Spleen (tissue), 11 donors: Measurements from ENCODE around the gene TNS2. TPM values are rescaled to one million over a fixed set of nuclear protein-coding genes. Genes with fewer than 3 reads are reported as not detected.

Source experiments
- DNase-seq: peaks from one replicate; pipeline ENCODE4 v3.0.0-alpha.2; 2020
- H3K27ac ChIP-seq, 8 donors: fragments of 200-600 bp; sonication (generic) in 7 of 8; 1 replicate in 4 of 8; 2 replicates in 4 of 8; pipeline versions ENCODE4 v1.5.0 to v1.8.0; 2016 to 2021; ENCODE audit warnings: inconsistent platforms in 4 of 8, mild to moderate bottlenecking in 4 of 8, moderate library complexity in 1 of 8
- H3K27me3 ChIP-seq, 7 donors: fragments of 200-600 bp; sonication (generic) in 6 of 7; replicated peaks in 1 of 7; 1 replicate in 4 of 7; 2 replicates in 3 of 7; pipeline versions ENCODE4 v1.5.0 to v1.8.0; 2016 to 2021; ENCODE audit warnings: inconsistent platforms in 3 of 7, mild to moderate bottlenecking in 1 of 7
- H3K36me3 ChIP-seq, 6 donors: fragments of 200-600 bp; sonication (generic) in 5 of 6; 1 replicate in 4 of 6; 2 replicates in 2 of 6; pipeline versions ENCODE4 v1.5.0 to v1.8.0; 2016 to 2021; ENCODE audit warnings: inconsistent platforms in 2 of 6
- H3K4me1 ChIP-seq, 6 donors: fragments of 200-600 bp; sonication (generic) in 5 of 6; 1 replicate in 3 of 6; 2 replicates in 3 of 6; pipeline versions ENCODE4 v1.5.0 to v1.8.0; 2016 to 2021; ENCODE audit warnings: inconsistent platforms in 3 of 6
- H3K4me3 ChIP-seq, 8 donors: fragments of 200-600 bp; sonication (generic) in 7 of 8; 1 replicate in 4 of 8; 2 replicates in 4 of 8; pipeline versions ENCODE4 v1.5.0 to v1.8.0; 2016 to 2021; ENCODE audit warnings: inconsistent platforms in 4 of 8, mild to moderate bottlenecking in 4 of 8, moderate library complexity in 2 of 8
- H3K9me3 ChIP-seq, 8 donors: fragments of 200-600 bp; sonication (generic) in 7 of 8; 1 replicate in 4 of 8; 2 replicates in 4 of 8; pipeline versions ENCODE4 v1.5.0 to v1.8.0; 2016 to 2021; ENCODE audit warnings: inconsistent platforms in 4 of 8
- POLR2A ChIP-seq, 3 donors: fragments of 450-650 bp; IDR thresholded peaks; one replicate each; pipeline ENCODE4 v1.5.1; 2017; ENCODE audit warnings: antibody characterized with exemption in 3 of 3, mild to moderate bottlenecking in 1 of 3
- POLR2AphosphoS5 ChIP-seq, 3 donors: sonication (generic); formaldehyde crosslinking; IDR thresholded peaks; one replicate each; pipeline ENCODE4 v1.5.1; 2017; ENCODE audit warnings: antibody characterized with exemption in 3 of 3
- WGBS, 5 donors: extraction: QIAGEN DNeasy Blood & Tissue Kit in 3 of 5; methylation state at CpG; one replicate each; pipeline versions ENCODE4 v1.1.5 to v1.1.7; 2013 to 2018; 5-methylcytosine and 5-hydroxymethylcytosine counted together
- intact Hi-C: fragments of 100-400 bp; cut with DNase I; formaldehyde crosslinking; loops from one replicate; pipeline ENCODE4 v1.15.0; 2023; ENCODE audit warnings: low total_unique reads
- polyA plus RNA-seq, 3 donors: library from polyadenylated mRNA; stranded (reverse); fragments of 200-250 nt; gene quantifications; one replicate each; pipeline ENCODE4 v1.2.1, GENCODE V29; 2013
- total RNA-seq, 7 donors: library from RNA; depleted of rRNA in 3 of 7; stranded (reverse); fragments of >200 nt in 3 of 7; fragmentation: NEBNext Ultra II Directional in 4 of 7; extraction: Animal tissue kit (Norgen Biotek cat#: 25700) in 4 of 7; gene quantifications; one replicate each; pipeline versions ENCODE4 v1.1.0 to v1.2.1, GENCODE V29; 2016 to 2021
- TF ChIP-seq, protein P1 (sequence below), 11 experiments: fragments of 200-600 bp in 7 of 11; fragments of 450-650 bp in 4 of 11; sonication (generic) in 4 of 11; IDR thresholded peaks in 8 of 11; conservative IDR thresholded peaks in 3 of 11; 1 replicate in 7 of 11; 2 replicates in 4 of 11; pipeline versions ENCODE4 v1.4.0 to v1.8.0; 2016 to 2021; ENCODE audit warnings: antibody characterized with exemption in 11 of 11, inconsistent platforms in 4 of 11, mild to moderate bottlenecking in 1 of 11
- donor health status: healthy with polysubstance abuse.
- donor health status: DM: no; HTN: no; CAD: no; lungs with moderate emphysema.
- donor health status: DM: no; HTN: no; CAD: no.
- donor health status: Bipolar disorder and iron deficiency.
- donor health status: healthy.
- donor health status: DM: no; HTN: no; CAD: no.
- donor health status: DM: yes; HTN: yes; CAD: no.

Gene TNS2
- total and polyA plus RNA-seq, 10 donors: 36.6 to 301 (median 162) TPM

DNA sequence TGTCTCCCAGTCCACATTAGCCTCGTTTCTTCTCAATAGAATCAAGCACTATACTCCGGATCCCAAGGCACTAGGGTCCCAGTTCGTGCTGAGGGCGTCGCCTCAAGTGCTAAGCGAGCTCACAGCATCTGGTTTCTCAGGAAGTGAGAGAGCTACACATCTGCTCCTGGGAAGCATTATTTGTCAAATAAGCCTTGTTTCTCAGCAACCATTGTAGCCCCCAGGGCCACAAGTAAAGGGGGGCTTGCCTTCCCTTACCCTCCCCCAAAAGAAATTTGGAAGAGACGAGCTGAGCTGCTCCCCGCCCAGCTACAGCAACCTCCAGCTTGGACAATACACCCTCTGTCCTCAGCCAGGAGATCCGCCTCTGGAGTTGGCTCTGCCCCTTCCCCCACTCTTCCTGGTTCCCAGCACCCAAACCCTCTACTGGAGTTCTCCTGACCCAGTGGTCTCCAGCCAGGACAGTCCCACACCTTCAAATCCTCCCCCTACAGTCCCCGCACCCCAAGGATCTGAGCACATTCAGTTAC, 5.7 kb upstream of the TNS2 start:
- 60 to 78% (median 70%) methylated on average over 10 of the region's 10 CpGs for WGBS, 5 donors
- TF ChIP-seq POLR2AphosphoS5 (IDR thresholded peaks at IDR 0.05) (no peak), POLR2A (IDR thresholded peaks at IDR 0.05) (no peak)
- TF ChIP-seq, protein P1, sequence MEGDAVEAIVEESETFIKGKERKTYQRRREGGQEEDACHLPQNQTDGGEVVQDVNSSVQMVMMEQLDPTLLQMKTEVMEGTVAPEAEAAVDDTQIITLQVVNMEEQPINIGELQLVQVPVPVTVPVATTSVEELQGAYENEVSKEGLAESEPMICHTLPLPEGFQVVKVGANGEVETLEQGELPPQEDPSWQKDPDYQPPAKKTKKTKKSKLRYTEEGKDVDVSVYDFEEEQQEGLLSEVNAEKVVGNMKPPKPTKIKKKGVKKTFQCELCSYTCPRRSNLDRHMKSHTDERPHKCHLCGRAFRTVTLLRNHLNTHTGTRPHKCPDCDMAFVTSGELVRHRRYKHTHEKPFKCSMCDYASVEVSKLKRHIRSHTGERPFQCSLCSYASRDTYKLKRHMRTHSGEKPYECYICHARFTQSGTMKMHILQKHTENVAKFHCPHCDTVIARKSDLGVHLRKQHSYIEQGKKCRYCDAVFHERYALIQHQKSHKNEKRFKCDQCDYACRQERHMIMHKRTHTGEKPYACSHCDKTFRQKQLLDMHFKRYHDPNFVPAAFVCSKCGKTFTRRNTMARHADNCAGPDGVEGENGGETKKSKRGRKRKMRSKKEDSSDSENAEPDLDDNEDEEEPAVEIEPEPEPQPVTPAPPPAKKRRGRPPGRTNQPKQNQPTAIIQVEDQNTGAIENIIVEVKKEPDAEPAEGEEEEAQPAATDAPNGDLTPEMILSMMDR (IDR thresholded peaks at IDR 0.05 in 8 of 11, conservative IDR thresholded peaks at IDR 0.05 in 3 of 11): no peak
- intact Hi-C loops: no loop called here
- H3K27ac ChIP-seq: peak overlapping the region in 6 of 8 donors; percentile 15 to 93 (median 88)
- peaks cover 5 to 63% (median 41%) of the 10 kb centered on the region in 6 donors for H3K4me1 ChIP-seq
- H3K36me3 ChIP-seq: peaks cover 0 to 37% (median 16%) of the 10 kb centered on the region in 6 donors
- no peak for DNase-seq
- peaks cover 0 to 9% (median 0%) of the 10 kb centered on the region in 7 donors for H3K27me3 ChIP-seq
- H3K9me3 ChIP-seq: no peaks in the 10 kb centered on the region
- no peak overlapping the region for H3K4me3 ChIP-seq

DNA sequence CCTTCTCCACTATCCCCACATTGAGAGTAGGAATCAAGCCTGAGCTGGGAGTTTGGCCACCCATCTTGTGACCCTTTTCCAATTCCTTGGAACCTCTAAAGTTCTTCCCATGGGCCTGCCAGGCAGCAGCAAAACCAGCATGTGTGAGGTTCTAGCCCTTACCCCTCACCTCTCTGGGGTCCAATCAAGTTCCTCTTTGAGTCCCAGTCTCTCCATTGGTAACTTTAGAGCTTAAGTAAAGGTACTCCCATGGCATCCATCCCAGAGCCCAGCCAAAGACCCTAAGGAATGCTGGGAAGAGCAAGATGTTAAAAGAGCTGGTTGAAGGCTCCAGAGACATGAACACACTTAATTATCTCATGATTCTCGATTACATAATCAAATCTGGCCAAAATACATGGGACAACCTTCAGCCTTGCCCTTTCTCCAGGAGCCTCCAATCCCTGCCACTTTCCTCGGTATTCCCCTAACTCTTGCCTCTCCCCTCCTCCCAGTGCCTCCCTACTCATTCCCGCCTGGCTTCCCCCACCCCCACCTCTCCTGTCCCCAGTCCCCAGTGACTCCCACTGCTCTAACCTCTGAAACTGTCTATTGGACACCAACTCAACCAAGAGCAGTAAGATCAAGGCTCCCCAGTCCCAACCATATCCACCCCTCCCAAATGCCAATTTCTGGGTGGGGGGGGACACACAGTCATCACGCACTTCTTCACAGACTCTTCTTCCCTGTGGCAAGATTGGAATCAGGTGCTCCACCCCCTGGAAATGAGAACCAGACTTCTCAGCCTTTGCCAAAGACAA, 4.8 kb upstream of the TNS2 start:
- Histone ChIP-seq H3K9me3 (no peaks in the 10 kb centered on the region), H3K27ac (peak overlapping the region in 7 of 8 donors; percentile 83 to 93 (median 89)), H3K36me3 (peaks cover 0 to 27% (median 7%) of the 10 kb centered on the region in 6 donors), H3K4me3 (peak overlapping the region in 2 of 8 donors; percentile 53 to 78), H3K27me3 (peaks cover 0 to 9% (median 0%) of the 10 kb centered on the region in 7 donors), H3K4me1 (peaks cover 5 to 62% (median 37%) of the 10 kb centered on the region in 6 donors)
- no peak for TF ChIP-seq POLR2A (IDR thresholded peaks at IDR 0.05)
- TF ChIP-seq, protein P1 (IDR thresholded peaks at IDR 0.05 in 8 of 11, conservative IDR thresholded peaks at IDR 0.05 in 3 of 11): no peak
- no peak for TF ChIP-seq POLR2AphosphoS5 (IDR thresholded peaks at IDR 0.05)
- 67 to 85% (median 76%) methylated on average over 4 of the region's 4 CpGs for WGBS, 5 donors
- intact Hi-C loops: no loop called here
- DNase-seq: no peak

DNA sequence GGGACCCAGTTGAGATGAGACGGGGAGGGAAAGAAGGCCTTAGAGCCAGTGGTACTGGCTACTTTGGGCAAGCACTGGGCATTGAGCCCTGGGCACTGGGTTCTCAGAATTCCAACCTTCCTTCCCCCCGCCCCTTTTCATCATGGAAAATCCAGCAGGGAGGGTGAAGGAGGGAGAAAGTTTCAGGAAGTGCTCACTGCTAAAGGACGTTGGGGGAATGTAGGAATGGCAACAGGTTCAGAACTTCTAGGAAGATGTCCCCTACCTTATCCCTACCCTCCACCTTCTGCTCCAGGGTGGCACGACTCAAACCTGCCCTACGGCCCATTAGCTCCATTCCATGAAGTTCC, 4.2 kb upstream of the TNS2 start:
- DNase-seq: no peak
- peak overlapping the region in 5 of 8 donors; percentile 49 to 78 (median 53) for H3K4me3 ChIP-seq
- no peaks in the 10 kb centered on the region for H3K9me3 ChIP-seq
- H3K27me3 ChIP-seq: peaks cover 0 to 9% (median 0%) of the 10 kb centered on the region in 7 donors
- peak overlapping the region; percentile 79 to 93 (median 88) for H3K27ac ChIP-seq
- intact Hi-C loops: no loop called here
- H3K36me3 ChIP-seq: peaks cover 0 to 22% (median 2%) of the 10 kb centered on the region in 6 donors
- WGBS, 5 donors: 43 to 58% (median 54%) methylated on average over 5 of the region's 5 CpGs
- TF ChIP-seq, protein P1 (IDR thresholded peaks at IDR 0.05 in 8 of 11, conservative IDR thresholded peaks at IDR 0.05 in 3 of 11): no peak
- no peak for TF ChIP-seq POLR2A (IDR thresholded peaks at IDR 0.05)
- peak in 1 of 3 donors; percentile 74 for TF ChIP-seq POLR2AphosphoS5 (IDR thresholded peaks at IDR 0.05)
- peaks cover 5 to 67% (median 38%) of the 10 kb centered on the region in 6 donors for H3K4me1 ChIP-seq

DNA sequence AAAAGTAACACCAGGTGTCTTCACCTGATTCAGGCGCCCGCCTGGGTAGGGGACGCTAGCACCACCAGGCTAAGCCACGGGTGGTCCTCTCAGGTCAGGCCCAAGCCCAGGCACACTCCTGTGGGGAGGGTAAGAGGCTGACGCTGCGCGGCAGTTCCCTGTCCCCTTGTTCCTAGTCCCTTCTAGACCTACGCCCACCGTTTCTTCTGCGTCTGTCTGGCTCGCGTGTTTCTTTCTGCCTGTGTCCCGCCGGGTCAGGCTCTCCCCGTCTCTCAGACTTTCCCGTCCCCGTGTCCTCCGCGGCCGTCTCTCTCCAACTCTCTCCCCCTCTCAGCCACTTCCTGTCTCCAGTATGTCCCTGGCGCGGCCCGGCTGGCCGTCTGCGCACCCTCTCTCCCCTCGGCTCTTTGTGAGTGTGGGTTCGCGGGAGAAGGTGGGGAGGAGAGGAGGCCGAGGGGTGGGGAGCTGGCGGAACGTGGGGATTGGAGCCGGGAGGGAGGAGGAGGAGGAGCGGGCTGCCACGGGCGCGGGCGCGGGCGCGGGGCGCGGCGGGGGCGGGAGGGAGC, 3.1 kb upstream of the TNS2 start:
- WGBS, 5 donors: 0 to 1% (median 1%) methylated on average over 27 to 43 of the region's 44 CpGs
- Histone ChIP-seq H3K9me3 (no peaks in the 10 kb centered on the region), H3K27ac (peak overlapping the region; percentile 79 to 93 (median 88)), H3K4me3 (peak overlapping the region; percentile 47 to 78 (median 52)), H3K27me3 (peaks cover 0 to 9% (median 0%) of the 10 kb centered on the region in 7 donors), H3K36me3 (peaks cover 0 to 12% (median 0%) of the 10 kb centered on the region in 6 donors), H3K4me1 (peaks cover 5 to 78% (median 43%) of the 10 kb centered on the region in 6 donors)
- intact Hi-C loops: no loop called here
- TF ChIP-seq POLR2AphosphoS5 (IDR thresholded peaks at IDR 0.05) (peak; percentile 94 to 96 (median 95)), POLR2A (IDR thresholded peaks at IDR 0.05) (peak; percentile 48 to 77 (median 71))
- TF ChIP-seq, protein P1 (IDR thresholded peaks at IDR 0.05 in 8 of 11, conservative IDR thresholded peaks at IDR 0.05 in 3 of 11): peak in 1 of 11 experiments; percentile 16
- DNase-seq: no peak
